SH-SY5Y (cell line): Measurements from ENCODE around the gene CACNA2D4.

Source experiments
- GATA2 ChIP-seq: IDR thresholded peaks from 2 replicates; pipeline ENCODE4 v1.6.1; 2011; ENCODE audit warnings: mild to moderate bottlenecking, low read depth, low read length
- GATA3 ChIP-seq: IDR thresholded peaks from 2 replicates; pipeline ENCODE4 v1.6.1; 2011; ENCODE audit warnings: low read depth, mild to moderate bottlenecking, low read length, moderate library complexity

GRCh38 chr12:1758887-1759286 is 159.6 kb downstream of the CACNA2D4 start:
- no peak for TF ChIP-seq GATA2
- TF ChIP-seq GATA3 = no peak
